Testis (tissue), 3 donors: Measurements from ENCODE around the gene KRT77. TPM values are rescaled to one million over a fixed set of nuclear protein-coding genes. Genes with fewer than 3 reads are reported as not detected.

Experiments
- DNase-seq: peaks from one replicate; pipeline ENCODE4 v3.0.0-alpha.2; 2019
- H3K27ac ChIP-seq, 2 donors: fragments of 200-600 bp; sonication (generic); one replicate each; pipeline ENCODE4 v1.5.1; 2019
- H3K27me3 ChIP-seq: fragments of 200-600 bp; sonication (generic); one replicate; pipeline ENCODE4 v1.5.1; 2019
- H3K36me3 ChIP-seq: fragments of 200-600 bp; sonication (generic); one replicate; pipeline ENCODE4 v1.5.1; 2017; ENCODE audit warnings: low read depth; ENCODE audit errors: missing control alignments
- H3K4me1 ChIP-seq: fragments of 200-600 bp; sonication (generic); one replicate; pipeline ENCODE4 v1.5.1; 2019
- H3K4me3 ChIP-seq, 2 donors: fragments of 200-600 bp; sonication (generic); one replicate each; pipeline ENCODE4 v1.5.1; 2017 to 2019
- H3K9me3 ChIP-seq: fragments of 200-600 bp; sonication (generic); one replicate; pipeline ENCODE4 v1.5.1; 2017
- CTCF ChIP-seq, 3 experiments: fragments of 450-650 bp in 2 of 3; fragments of 200-600 bp in 1 of 3; sonication (generic) in 1 of 3; IDR thresholded peaks; one replicate each; pipeline ENCODE4 v1.5.1; 2016 to 2019; ENCODE audit warnings: antibody characterized with exemption in 3 of 3, mild to moderate bottlenecking in 2 of 3, moderate library complexity in 1 of 3
- POLR2A ChIP-seq: fragments of 450-650 bp; IDR thresholded peaks from one replicate; pipeline ENCODE4 v1.6.1; 2017; ENCODE audit warnings: antibody characterized with exemption, mild to moderate bottlenecking, moderate library complexity
- WGBS, 2 donors: methylation state at CpG; one replicate each; pipeline ENCODE4 v1.1.5; 2018; 5-methylcytosine and 5-hydroxymethylcytosine counted together
- intact Hi-C: fragments of 100-400 bp; cut with DNase I; formaldehyde crosslinking; loops from one replicate; pipeline ENCODE4 v1.15.1; 2023; ENCODE audit warnings: low total_unique reads
- polyA plus RNA-seq: library from polyadenylated mRNA; stranded (reverse); fragments of 350-450 nt; fragmentation: Illumina TruSeq; extraction: RNeasy Lipid Tissue Mini Kit (QIAGEN cat#74804); gene quantifications from one replicate; pipeline ENCODE4 v1.2.3, GENCODE V29; 2014; ENCODE audit warnings: low read depth, low replicate concordance; ENCODE audit not compliant: insufficient read depth
- total RNA-seq, 2 donors: library from RNA; depleted of rRNA; stranded (reverse); fragments of >200 nt; gene quantifications; one replicate each; pipeline ENCODE4 v1.2.3, GENCODE V29; 2016

Gene KRT77
- total and polyA plus RNA-seq, 3 donors from 2014 or later, result 0.33 to 0.74 TPM; not detected in 1

- no peak for DNase-seq
- Histone ChIP-seq H3K4me1 (no peaks in the 10 kb centered on the region), H3K4me3 (no peak overlapping the region), H3K9me3 (no peaks in the 10 kb centered on the region), H3K27me3 (no peaks in the 10 kb centered on the region), H3K36me3 (no peaks in the 10 kb centered on the region), H3K27ac (no peak overlapping the region)
- intact Hi-C loops, result no loop called here
- no peak for TF ChIP-seq CTCF (IDR thresholded peaks at IDR 0.05)
- no peak for TF ChIP-seq POLR2A
- 59 to 68% methylated on average over 6 to 11 of the region's 11 CpGs for WGBS, 2 donors
These were observed 4.5 kb downstream of the KRT77 start for GRCh38 chr12:52698651-52699340.

- 60 to 79% methylated on average over 2 of the region's 2 CpGs for WGBS, 2 donors
- Histone ChIP-seq H3K9me3 (no peaks in the 10 kb centered on the region), H3K4me1 (no peaks in the 10 kb centered on the region), H3K27me3 (no peaks in the 10 kb centered on the region), H3K27ac (no peak overlapping the region), H3K4me3 (no peak overlapping the region), H3K36me3 (no peaks in the 10 kb centered on the region)
- intact Hi-C loops, result no loop called here
- no peak for DNase-seq
- TF ChIP-seq POLR2A (no peak), CTCF (IDR thresholded peaks at IDR 0.05) (no peak)
These were observed 6.2 kb downstream of the KRT77 start for GRCh38 chr12:52697058-52697582.

- no peak overlapping the region for H3K27ac ChIP-seq
- intact Hi-C loops, result no loop called here
- 80 to 88% methylated on average over 3 of the region's 3 CpGs for WGBS, 2 donors
- no peaks in the 10 kb centered on the region for H3K27me3 ChIP-seq
- DNase-seq, result no peak
- no peaks in the 10 kb centered on the region for H3K36me3 ChIP-seq
- TF ChIP-seq CTCF (IDR thresholded peaks at IDR 0.05), result no peak
- H3K4me1 ChIP-seq, result no peaks in the 10 kb centered on the region
- H3K4me3 ChIP-seq, result no peak overlapping the region
- no peaks in the 10 kb centered on the region for H3K9me3 ChIP-seq
These were observed 6.7 kb downstream of the KRT77 start for GRCh38 chr12:52696588-52696987.

DNA sequence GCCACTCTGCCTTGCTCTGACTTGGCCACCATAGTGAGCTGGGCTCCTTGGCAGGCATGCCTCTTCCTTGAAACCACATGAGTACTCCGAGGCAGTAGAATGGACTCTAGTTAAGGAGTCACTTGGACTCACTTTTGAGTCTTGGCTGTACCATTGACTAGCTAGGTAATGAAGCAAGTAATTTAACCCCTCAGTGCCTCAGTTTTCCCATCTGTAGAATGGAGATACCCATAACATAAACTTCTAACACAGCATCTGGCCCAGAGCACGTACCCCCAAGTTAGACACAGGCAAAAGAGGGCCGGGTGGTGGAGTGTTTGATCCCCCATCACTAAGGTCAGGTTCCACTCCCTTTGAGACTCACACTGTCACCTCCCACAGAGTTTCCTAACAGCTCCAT, 8.3 kb downstream of the KRT77 start:
- no peaks in the 10 kb centered on the region for H3K9me3 ChIP-seq
- 85 to 91% methylated on average over 3 of the region's 3 CpGs for WGBS, 2 donors
- no peak for DNase-seq
- no peak overlapping the region for H3K4me3 ChIP-seq
- no peak overlapping the region for H3K27ac ChIP-seq
- intact Hi-C loops, result no loop called here
- H3K36me3 ChIP-seq, result no peaks in the 10 kb centered on the region
- no peaks in the 10 kb centered on the region for H3K27me3 ChIP-seq
- TF ChIP-seq CTCF (IDR thresholded peaks at IDR 0.05) (no peak), POLR2A (no peak)
- peaks cover 8% of the 10 kb centered on the region for H3K4me1 ChIP-seq

DNA sequence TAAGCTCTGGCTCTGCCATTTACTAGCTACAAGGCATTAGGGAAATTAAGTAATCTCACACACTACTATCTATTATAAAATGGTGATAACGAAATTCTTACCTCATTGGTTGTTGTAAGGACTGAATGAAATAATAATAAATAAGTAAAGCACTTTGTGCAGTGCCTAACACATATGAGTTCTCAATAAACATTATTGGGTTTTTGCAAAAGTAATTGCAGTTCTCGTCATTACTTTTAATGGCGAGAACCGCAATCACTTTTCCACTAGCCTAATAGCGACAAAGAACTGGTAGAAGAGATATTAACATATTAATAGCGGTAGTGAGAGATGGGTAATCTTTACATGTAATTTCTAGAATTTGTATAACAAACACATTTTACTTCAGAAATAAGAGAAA, 9.2 kb downstream of the KRT77 start:
- no peak for TF ChIP-seq CTCF (IDR thresholded peaks at IDR 0.05)
- TF ChIP-seq POLR2A, result no peak
- WGBS, 2 donors, result 92 to 95% methylated on average over 6 of the region's 6 CpGs
- no peak for DNase-seq
- Histone ChIP-seq H3K27ac (no peak overlapping the region), H3K36me3 (no peaks in the 10 kb centered on the region), H3K27me3 (no peaks in the 10 kb centered on the region), H3K9me3 (no peaks in the 10 kb centered on the region), H3K4me3 (no peak overlapping the region), H3K4me1 (peaks cover 8% of the 10 kb centered on the region)
- intact Hi-C loops, result no loop called here
